Suprapubic skin (tissue), 4 donors: Measurements from ENCODE around the gene VAMP5.

Source experiments
- CTCF ChIP-seq, 2 donors: fragments of 200-600 bp in 1 of 2; fragments of 450-650 bp in 1 of 2; sonication (generic) in 1 of 2; IDR thresholded peaks; one replicate each; pipeline ENCODE4 v1.5.1; 2016 to 2019; ENCODE audit warnings: antibody characterized with exemption in 2 of 2, mild to moderate bottlenecking in 1 of 2, moderate library complexity in 1 of 2
- EP300 ChIP-seq: sonication (generic); formaldehyde crosslinking; IDR thresholded peaks from one replicate; pipeline ENCODE4 v1.6.1; 2017; ENCODE audit warnings: antibody characterized with exemption
- POLR2A ChIP-seq, 2 donors: fragments of 450-650 bp; IDR thresholded peaks; one replicate each; pipeline ENCODE4 v1.6.1; 2017; ENCODE audit warnings: antibody characterized with exemption in 2 of 2, mild to moderate bottlenecking in 2 of 2, moderate library complexity in 2 of 2
- POLR2AphosphoS5 ChIP-seq, 3 donors: sonication (generic); formaldehyde crosslinking; IDR thresholded peaks; one replicate each; pipeline ENCODE4 v1.6.1; 2017; ENCODE audit warnings: antibody characterized with exemption in 3 of 3

DNA sequence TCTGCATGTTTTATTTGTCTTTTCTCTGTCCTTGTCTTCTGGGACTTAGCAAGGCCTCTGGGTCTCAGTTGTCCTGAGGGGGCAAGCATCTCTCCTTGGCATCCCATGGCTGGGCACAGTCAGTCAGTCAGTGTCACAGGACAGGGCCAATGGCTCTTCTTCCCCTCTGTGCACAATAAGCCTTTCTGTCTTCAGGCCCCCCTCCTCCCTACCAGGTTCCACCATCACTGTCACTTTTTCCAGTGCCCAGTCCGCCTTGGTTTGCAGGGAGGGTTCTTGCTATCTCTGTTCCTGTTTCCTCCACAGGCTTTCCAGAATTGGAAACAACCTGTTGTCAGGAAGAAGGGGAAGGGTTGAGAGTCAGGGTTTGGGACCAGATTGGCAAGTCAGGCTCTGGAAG, 1.7 kb upstream of the VAMP5 start:
- TF ChIP-seq CTCF (IDR thresholded peaks at IDR 0.05) (no peak), POLR2A (IDR thresholded peaks at IDR 0.05) (no peak), EP300 (no peak), POLR2AphosphoS5 (IDR thresholded peaks at IDR 0.05) (no peak)
